Measurements from ENCODE around the gene TRAPPC5. TPM values are rescaled to one million over a fixed set of nuclear protein-coding genes. Genes with fewer than 3 reads are reported as not detected.

Gene TRAPPC5
- total RNA-seq, 1 experiment from 2014 or later: 96.8 TPM

DNA sequence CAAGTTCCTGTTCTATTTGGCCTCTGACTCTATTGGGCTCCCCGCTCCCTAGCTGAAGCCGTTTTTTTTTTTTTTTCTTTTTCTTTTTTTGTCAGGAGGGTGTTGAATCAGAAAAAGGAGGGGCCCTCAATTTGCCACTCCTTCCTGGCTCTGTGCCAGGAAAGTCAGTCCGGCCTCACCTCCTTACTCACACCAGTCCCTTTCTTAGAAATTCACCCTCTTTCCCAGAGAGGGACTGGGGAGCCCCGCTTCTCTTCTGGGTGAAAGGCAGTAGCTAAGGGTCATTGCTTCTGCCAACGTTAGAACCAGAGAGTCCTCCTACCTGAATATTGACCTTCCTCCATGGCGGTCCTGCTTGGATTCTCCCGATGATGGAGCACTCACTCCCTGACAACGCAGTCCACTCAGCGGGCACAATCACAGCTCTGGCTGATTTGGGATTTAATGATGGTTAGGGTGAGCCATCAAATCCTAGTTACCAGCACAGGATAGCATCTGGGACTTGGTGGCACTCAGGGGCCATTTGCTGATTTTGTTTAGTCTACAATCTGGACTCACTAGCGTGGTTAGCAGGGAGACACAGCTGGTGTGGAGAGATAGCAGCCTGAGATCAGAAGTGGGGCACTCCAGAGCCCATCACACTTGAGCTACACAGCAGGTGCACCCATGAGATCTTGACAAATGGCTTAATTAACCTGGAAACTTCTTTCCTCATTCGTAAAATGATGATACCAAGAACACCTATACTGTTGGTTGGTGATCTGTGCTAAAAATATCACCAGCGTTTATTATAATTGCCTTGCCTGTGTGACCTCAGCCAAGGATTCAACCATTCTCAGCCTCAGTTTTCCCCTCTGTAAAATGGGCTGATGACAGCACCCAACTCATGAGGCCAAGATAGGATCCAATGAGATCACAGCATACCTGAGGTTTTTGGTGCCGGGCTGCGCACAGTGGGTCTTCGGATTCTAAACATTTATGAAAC lies 19.1 kb downstream of the TRAPPC5 start:
- no peak for DNase-seq (ENCODE audit: low read depth)

DNA sequence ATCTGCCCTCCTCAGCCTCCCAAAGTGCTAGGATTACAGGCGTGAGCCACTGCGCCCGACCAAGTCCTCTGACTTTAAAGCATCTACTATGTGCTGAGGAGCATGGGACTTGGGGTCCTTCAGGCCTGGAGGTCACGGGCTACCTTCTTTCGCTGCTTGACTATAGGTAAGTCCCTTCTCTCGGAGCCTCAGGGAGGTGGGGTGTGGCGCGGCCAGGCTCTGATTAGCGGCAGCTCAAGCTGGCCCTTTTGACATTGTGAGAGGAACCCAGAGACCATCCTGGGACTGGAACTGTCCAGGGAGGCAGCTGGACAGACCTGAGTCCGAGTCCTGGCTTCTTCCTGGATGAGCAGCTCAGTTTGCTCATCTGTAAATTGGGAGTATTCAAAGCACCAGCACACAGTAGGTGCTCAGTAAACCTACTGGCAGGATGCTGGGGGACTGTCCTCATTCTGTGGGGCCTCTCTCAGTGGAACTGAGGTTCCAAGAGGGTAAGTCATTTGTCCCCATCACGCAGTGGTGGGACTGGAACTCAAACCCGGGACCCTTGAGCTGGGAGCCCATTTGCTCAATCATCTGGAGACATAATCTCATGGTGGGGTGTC lies 20.5 kb downstream of the TRAPPC5 start:
- DNase-seq (ENCODE audit: low read depth): no peak

DNA sequence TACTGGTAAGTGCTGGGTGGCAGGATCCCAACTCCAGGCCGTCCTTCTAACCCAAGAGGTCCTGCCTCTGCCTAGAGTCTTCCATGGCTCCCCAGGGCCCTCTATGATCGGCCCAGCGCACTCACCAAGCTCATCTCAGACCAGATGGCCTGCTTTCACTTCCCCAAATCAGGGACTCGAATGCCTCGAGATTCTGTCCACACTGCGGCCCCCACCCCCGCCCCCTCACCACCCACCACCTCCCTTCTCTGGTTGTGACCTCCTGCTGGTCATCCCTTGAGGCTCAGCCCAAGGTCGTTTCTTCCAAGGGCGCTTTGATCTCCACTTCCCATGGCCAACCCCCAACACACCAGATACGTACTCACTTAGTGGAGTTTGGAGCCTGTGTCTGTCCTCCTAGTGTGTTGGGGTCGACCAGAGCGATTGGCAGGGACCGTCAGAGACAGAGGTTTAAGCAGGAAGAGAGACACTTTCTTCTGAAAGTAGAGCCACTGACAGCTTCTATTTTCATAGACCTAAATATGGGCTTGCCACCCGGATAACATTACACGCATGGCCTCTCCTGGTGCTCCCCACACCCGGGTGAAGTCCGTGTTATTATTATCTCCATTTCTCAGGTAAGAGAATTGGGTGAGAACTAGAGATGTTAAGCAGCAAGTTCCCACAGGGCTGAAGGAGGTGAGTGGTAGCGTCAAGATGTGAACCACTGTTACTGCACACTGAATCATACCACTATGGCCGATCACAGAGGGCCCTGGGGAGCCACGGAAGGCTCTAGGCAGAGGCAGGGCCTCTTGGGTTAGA lies 21.2 kb downstream of the TRAPPC5 start, which contains the start of gene FCER2:
Gene FCER2, minus strand, starts transcription at position 478 of the 804 bp plus-strand sequence. CDS start 2,371 bp downstream, outside the sequence.
- DNase-seq (ENCODE audit: low read depth): no peak

DNA sequence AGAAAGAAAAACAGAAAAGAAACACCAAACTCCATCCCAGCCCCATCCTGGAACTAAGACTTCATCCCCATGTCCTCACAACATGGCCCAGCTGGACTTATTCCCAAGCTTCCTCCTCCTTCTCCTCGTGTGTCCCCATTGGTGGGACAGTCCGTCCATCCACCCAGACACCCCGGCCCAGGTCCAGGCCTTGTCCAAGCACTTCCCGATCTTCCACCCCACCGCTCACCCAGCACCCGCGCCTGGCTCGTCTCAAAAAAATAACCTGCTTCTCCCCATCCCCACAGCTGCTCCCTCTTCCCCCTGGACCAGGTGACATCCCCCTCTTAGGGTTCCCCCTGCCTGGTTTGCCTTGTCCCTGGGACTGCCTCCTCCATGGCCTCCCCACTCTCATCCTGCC lies 22.7 kb downstream of the TRAPPC5 start:
- no peak for DNase-seq (ENCODE audit: low read depth)

- no peak for DNase-seq (ENCODE audit: low read depth)
Observed at GRCh38 chr19:7704280-7705060, 23.8 kb downstream of the TRAPPC5 start.

DNA sequence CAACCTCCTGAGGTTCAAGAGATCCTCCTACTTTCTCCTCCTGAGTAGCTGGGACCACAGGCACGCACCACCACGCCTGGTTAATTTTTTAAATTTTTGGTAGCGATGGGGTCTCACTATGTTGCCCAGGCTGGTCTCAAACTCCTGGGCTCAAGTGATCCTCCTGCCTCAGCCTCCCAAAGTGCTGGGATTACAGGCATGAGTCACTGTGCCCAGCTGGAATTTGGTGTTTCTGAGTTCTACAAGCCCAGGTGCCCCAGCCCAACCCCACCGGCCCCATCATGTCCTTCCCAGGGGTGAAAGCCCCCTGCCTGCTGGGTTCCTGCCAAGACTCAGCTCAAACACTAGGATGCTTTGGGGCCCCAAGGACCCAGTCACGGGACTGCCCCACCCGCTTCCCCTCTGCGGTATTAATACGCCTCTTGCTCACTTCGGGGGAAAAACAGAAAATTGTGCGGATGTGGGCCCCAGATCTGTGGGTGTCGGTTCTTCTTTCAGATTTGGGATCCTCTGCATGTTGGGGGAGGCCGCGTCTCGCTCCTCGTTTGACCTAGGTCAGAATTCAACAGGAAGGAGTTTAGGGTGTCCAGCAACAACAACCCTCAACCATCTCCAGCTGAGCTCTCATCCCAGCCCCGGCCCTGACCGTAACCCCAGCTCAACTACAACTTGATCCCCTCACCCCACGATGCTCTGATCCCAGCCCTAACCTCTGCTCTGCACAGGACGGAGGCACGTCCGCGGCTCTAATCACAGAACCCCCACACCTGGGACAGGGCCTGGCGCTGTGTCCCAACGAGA lies 25.0 kb downstream of the TRAPPC5 start:
- no peak for DNase-seq (ENCODE audit: low read depth)

DNA sequence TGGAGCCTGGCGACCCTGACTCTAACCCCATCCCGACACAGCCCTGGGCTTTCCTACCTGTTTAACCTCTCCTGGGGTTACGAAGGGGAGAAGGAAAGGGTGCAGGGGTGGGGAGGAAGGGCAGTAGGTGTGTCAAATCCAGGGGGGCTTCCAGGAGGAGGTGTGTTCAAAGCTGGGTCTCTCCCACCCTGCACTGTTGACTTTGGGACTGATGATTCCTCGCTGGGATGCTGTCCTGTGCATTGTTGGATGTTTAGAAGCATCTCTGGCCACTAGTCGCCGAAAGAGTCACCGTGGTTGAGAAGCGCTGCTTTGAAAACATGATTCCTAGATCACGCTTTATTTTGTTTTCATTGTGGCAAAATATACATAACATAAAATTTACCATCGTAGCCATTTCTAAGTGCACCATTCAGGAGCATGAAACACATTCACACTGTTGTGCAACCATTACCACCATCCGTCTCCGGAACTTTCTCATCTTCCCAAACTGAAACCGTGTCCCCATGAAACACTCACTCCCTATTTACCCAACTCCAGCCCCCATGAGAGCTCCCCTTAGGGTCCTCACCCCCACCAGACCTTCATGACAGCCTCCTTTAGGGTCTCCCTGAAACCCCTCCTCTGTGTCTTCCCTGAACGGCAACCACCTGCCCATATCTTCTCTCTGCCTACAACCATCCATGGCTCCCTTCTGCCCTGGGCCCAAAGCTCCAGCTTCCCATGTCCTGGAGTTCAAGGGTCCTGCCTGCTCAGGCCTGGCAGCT lies 25.7 kb downstream of the TRAPPC5 start:
- no peak for DNase-seq (ENCODE audit: low read depth)

DNA sequence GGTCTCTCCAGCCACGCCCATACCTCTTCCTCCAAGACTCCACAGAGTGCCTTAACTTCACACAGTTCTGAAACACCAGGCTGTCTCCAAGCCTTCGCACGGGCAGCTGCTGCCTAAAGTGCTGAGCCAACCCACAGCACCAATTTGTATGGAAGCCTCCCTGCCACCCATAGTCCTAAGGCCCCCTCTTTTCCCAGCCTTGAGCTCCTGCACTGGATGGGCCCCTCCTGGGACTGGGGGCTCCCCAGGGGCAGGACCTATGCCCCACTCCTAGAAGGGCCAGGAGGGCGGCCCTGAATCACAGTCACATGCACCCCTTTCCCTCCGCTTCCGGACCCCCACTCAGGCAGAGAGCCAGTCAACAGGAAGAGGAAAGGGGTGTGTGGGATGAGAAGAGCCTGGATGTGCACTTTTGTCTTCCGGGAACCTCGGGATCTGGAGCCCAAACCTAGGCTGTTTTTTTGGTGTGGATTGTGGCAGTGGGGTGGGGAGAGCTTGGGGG lies 26.4 kb downstream of the TRAPPC5 start:
- no peak for DNase-seq (ENCODE audit: low read depth)

- DNase-seq (ENCODE audit: low read depth): no peak
Observed at GRCh38 chr19:7709932-7710460, 29.4 kb downstream of the TRAPPC5 start.

GRCh38 chr19:7710616-7711015 lies 30.0 kb downstream of the TRAPPC5 start:
- DNase-seq (ENCODE audit: low read depth): no peak

GRCh38 chr19:7715671-7716070 lies 35.0 kb downstream of the TRAPPC5 start:
- DNase-seq (ENCODE audit: low read depth): no peak

DNA sequence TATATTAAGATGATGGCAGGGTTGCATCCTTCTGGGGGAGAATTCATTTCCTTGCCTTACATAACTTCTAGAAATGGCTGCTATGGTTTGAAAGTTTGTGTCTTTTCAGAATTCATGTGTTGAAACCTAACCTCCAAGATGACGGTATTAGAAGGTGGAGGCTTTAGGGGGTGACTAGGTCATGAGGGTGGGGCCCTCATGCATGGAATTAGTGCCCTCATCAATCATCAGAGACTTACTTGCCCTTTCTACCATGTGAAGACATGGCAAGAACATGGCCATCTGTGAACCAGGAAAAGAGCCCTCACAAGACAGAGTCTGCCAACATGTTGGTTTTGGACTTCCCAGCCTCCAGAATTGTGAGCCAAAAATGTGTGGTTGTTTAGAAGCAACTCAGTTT lies 36.1 kb downstream of the TRAPPC5 start:
- DNase-seq (ENCODE audit: low read depth): no peak

- no peak for DNase-seq (ENCODE audit: low read depth)
Observed at GRCh38 chr19:7718668-7719067, 38.0 kb downstream of the TRAPPC5 start.

DNA sequence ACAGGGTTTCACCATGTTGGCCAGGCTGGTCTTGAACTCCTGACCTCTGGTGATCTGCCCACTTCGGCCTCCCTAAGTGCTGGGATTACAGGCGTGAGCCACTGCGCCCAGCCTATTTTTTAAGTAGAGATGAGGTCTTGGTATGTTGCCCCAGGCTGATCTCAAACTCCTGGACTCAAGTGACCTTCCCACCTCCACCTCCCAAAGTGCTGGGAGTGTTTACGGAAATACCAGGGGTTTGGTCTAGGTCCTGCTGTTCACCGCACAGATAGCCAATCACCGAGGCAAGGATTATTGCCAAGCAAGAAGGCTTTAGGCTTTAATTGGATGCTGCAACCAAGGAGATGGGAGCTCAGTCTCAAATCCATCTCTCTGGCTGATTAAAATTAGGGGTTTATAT lies 39.7 kb downstream of the TRAPPC5 start:
- no peak for DNase-seq (ENCODE audit: low read depth)

GRCh38 chr19:7722231-7722651 lies 41.6 kb downstream of the TRAPPC5 start:
- DNase-seq (ENCODE audit: low read depth): no peak

DNA sequence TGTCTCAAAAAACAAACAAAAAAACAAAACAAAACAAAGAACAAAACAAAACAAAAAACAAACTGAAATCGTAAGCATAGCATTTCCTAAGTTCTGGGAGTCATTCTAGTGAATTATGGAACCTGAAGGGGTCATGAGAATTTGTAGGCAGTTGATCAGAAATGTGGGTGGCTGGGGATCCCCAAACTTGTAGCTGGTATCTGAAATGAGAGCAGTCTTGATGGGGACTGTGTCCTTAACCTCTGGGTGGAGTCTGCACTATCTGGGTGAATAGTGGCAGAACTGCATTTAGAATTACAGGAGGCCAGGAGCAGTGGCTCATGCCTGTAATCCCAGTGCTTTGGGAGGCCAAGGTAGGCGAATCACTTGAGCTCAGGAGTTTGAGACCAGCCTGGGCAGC lies 45.2 kb downstream of the TRAPPC5 start:
- no peak for DNase-seq (ENCODE audit: low read depth)

GRCh38 chr19:7729211-7729610 lies 48.6 kb downstream of the TRAPPC5 start:
- no peak for DNase-seq (ENCODE audit: low read depth)

DNA sequence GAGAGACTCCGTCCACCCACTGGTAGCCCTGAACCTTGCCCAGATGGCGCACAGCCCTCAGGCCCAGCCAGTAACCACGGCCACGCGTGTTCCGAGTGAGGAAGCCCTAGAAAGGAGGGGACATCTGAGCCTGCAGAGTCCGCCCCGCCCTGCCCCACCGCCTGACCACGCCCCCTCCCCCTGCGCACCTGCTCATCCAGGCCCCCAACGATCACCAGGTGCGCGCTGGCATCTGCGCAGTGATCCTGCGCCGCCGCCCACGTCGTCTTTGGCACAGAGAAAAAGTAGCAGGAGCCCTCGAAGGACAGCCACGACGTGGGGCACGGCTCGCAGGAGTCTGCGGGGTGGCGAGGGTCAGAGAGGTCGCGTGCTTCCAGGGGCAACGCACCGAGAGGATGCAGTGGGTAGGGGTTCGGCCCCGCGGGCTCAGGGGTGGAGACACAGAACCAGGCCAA lies 49.2 kb downstream of the TRAPPC5 start:
- DNase-seq (ENCODE audit: low read depth): no peak

Measured in LHCN-M2 (cell line).